ENCODE measurements around the gene TSR3. TPM values are rescaled to one million over a fixed set of nuclear protein-coding genes. Genes with fewer than 3 reads are reported as not detected.

Gene TSR3
- polyA plus RNA-seq, 3 donors: 33.5 to 47.5 (median 38.1) TPM

GRCh38 chr16:1378087-1378803 lies 26.6 kb upstream of the TSR3 start:
- no peak for DNase-seq (ENCODE audit: low read depth in 3 of 3, low spot score in 2 of 3)

GRCh38 chr16:1377406-1378010 lies 25.8 kb upstream of the TSR3 start:
- DNase-seq (ENCODE audit: low read depth in 3 of 3, low spot score in 2 of 3): no peak

GRCh38 chr16:1375741-1376410 lies 24.2 kb upstream of the TSR3 start:
- DNase-seq (ENCODE audit: low read depth in 3 of 3, low spot score in 2 of 3): no peak

GRCh38 chr16:1375298-1375640 lies 23.6 kb upstream of the TSR3 start:
- DNase-seq (ENCODE audit: low read depth in 3 of 3, low spot score in 2 of 3): no peak

GRCh38 chr16:1374418-1375297 lies 23.0 kb upstream of the TSR3 start:
- no peak for DNase-seq (ENCODE audit: low read depth in 3 of 3, low spot score in 2 of 3)

GRCh38 chr16:1372292-1372950 lies 20.7 kb upstream of the TSR3 start:
- DNase-seq (ENCODE audit: low read depth in 3 of 3, low spot score in 2 of 3): no peak

GRCh38 chr16:1371054-1371978 lies 19.6 kb upstream of the TSR3 start:
- no peak for DNase-seq (ENCODE audit: low read depth in 3 of 3, low spot score in 2 of 3)

GRCh38 chr16:1367486-1368174 lies 16.0 kb upstream of the TSR3 start:
- DNase-seq (ENCODE audit: low read depth in 3 of 3, low spot score in 2 of 3): no peak

GRCh38 chr16:1366712-1367299 lies 15.1 kb upstream of the TSR3 start:
- DNase-seq (ENCODE audit: low read depth in 3 of 3, low spot score in 2 of 3): no peak

- DNase-seq (ENCODE audit: low read depth in 3 of 3, low spot score in 2 of 3): no peak
Observed at GRCh38 chr16:1366060-1366711, 14.5 kb upstream of the TSR3 start.

GRCh38 chr16:1364510-1364909 lies 12.8 kb upstream of the TSR3 start:
- DNase-seq (ENCODE audit: low read depth in 3 of 3, low spot score in 2 of 3): no peak

GRCh38 chr16:1363501-1364041 lies 11.9 kb upstream of the TSR3 start:
- no peak for DNase-seq (ENCODE audit: low read depth in 3 of 3, low spot score in 2 of 3)

- no peak for DNase-seq (ENCODE audit: low read depth in 3 of 3, low spot score in 2 of 3)
Observed at GRCh38 chr16:1362807-1363206, 11.1 kb upstream of the TSR3 start.

- DNase-seq (ENCODE audit: low read depth in 3 of 3, low spot score in 2 of 3): no peak
Observed at GRCh38 chr16:1361685-1362360, 10.1 kb upstream of the TSR3 start.

GRCh38 chr16:1357906-1358566 lies 6.4 kb upstream of the TSR3 start:
- DNase-seq (ENCODE audit: low read depth in 3 of 3, low spot score in 2 of 3): no peak

GRCh38 chr16:1356061-1356900 lies 4.6 kb upstream of the TSR3 start:
- no peak for DNase-seq (ENCODE audit: low read depth in 3 of 3, low spot score in 2 of 3)

Measured in right renal cortex interstitium (tissue), 3 donors.